Activated CD4-positive, alpha-beta memory T cell treated with anti-CD3 and anti-CD28 coated beads, Interleukin-2, amount 10 ng/mL, durations not matched to agents 7 days and 5 days (primary cell): ENCODE data around the gene TXLNB. TPM values are rescaled to one million over a fixed set of nuclear protein-coding genes. Genes with fewer than 3 reads are reported as not detected.
"Not testable (repeated sequence)": the region's sequence is repeated elsewhere in the genome, so short reads cannot be mapped to it uniquely, and the experiment has no call there.

ENCODE experiments used
- CTCF ChIA-PET: fragments of 350-600 bp; sonication (Branson Sonifier 250); formaldehyde crosslinking; loops from one replicate; lab custom pipeline; 2021; ENCODE audit warnings: antibody characterized with exemption, inconsistent platforms; lab: Charles Lee
- POLR2A ChIA-PET: fragments of 350-600 bp; sonication (Branson Sonifier 250); formaldehyde crosslinking; loops from one replicate; lab custom pipeline; 2021; ENCODE audit warnings: antibody characterized with exemption; lab: Charles Lee
- DNase-seq: peaks from one replicate; pipeline ENCODE4 v3.0.0-alpha.2; 2020
- H3K27ac Mint-ChIP-seq: one replicate; pipeline ENCODE4 v1.8.0; 2021; ENCODE audit warnings: mild to moderate bottlenecking, mixed read lengths
- H3K27me3 Mint-ChIP-seq: one replicate; pipeline ENCODE4 v1.8.0; 2021; ENCODE audit warnings: mixed read lengths
- H3K36me3 Mint-ChIP-seq: one replicate; pipeline ENCODE4 v1.8.0; 2021; ENCODE audit warnings: low read depth, mixed read lengths
- H3K4me1 Mint-ChIP-seq: one replicate; pipeline ENCODE4 v1.8.0; 2021; ENCODE audit warnings: mixed read lengths
- H3K4me3 Mint-ChIP-seq: one replicate; pipeline ENCODE4 v1.8.0; 2021; ENCODE audit warnings: mild to moderate bottlenecking, mixed read lengths
- H3K9me3 Mint-ChIP-seq: one replicate; pipeline ENCODE4 v1.8.0; 2021; ENCODE audit warnings: mixed read lengths
- total RNA-seq, 2 experiments: library from RNA; stranded (reverse); gene quantifications; one replicate each; pipeline ENCODE4 v1.2.3, GENCODE V29; 2021

Gene TXLNB
- total RNA-seq, 2 experiments from 2014 or later = 0.60 to 0.90 TPM

- Mint-ChIP-seq H3K27me3 (no peaks in the 10 kb centered on the region), H3K36me3 (no peaks in the 10 kb centered on the region)
- CTCF ChIA-PET = interaction anchor here (1.9 kb wide), 1 partner anchor 24 kb away, joined by 12 read pairs; no protein-coding TSS in a partner anchor
These were observed 48.3 kb downstream of the TXLNB start for GRCh38 chr6:139243536-139243935.

GRCh38 chr6:139242457-139243240, 49.1 kb downstream of the TXLNB start:
- Mint-ChIP-seq H3K4me1 (peaks cover 10% of the 10 kb centered on the region), H3K4me3 (no peak overlapping the region), H3K27me3 (no peaks in the 10 kb centered on the region), H3K36me3 (no peaks in the 10 kb centered on the region), H3K27ac (no peak overlapping the region), H3K9me3 (no peaks in the 10 kb centered on the region)
- CTCF ChIA-PET = interaction anchor here (1.2 kb wide), 1 partner anchor 55 kb away, joined by 3 read pairs; no protein-coding TSS in a partner anchor
- POLR2A ChIA-PET = no interaction called here
- DNase-seq = no peak

More at GRCh38 chr6:139243536-139243935, 48.3 kb downstream of the TXLNB start:
- no peaks in the 10 kb centered on the region for H3K9me3 Mint-ChIP-seq
- no peak for DNase-seq
- H3K4me3 Mint-ChIP-seq = no peak overlapping the region
- no peak overlapping the region for H3K27ac Mint-ChIP-seq
- H3K4me1 Mint-ChIP-seq = peaks cover 15% of the 10 kb centered on the region
- POLR2A ChIA-PET = no interaction called here

GRCh38 chr6:139240161-139241010, 51.4 kb downstream of the TXLNB start:
- DNase-seq = no peak
- POLR2A ChIA-PET = no interaction called here

GRCh38 chr6:139239064-139239463, 52.7 kb downstream of the TXLNB start:
- CTCF ChIA-PET = no interaction called here
- peaks cover 2% of the 10 kb centered on the region for H3K36me3 Mint-ChIP-seq
- POLR2A ChIA-PET = no interaction called here
- H3K27me3 Mint-ChIP-seq = no peaks in the 10 kb centered on the region
- DNase-seq = no peak
- H3K4me1 Mint-ChIP-seq = peaks cover 2% of the 10 kb centered on the region
- peaks cover 3% of the 10 kb centered on the region for H3K9me3 Mint-ChIP-seq
- no peak overlapping the region for H3K4me3 Mint-ChIP-seq
- H3K27ac Mint-ChIP-seq = no peak overlapping the region

More at GRCh38 chr6:139240161-139241010, 51.4 kb downstream of the TXLNB start:
- CTCF ChIA-PET = interaction anchor here (1.2 to 1.4 kb wide), 2 partner anchors 10 to 51 kb away, joined by 3 to 4 read pairs; partner anchors contain the start of gene TXLNB
- H3K27ac Mint-ChIP-seq = no peak overlapping the region
- H3K27me3 Mint-ChIP-seq = no peaks in the 10 kb centered on the region
- H3K9me3 Mint-ChIP-seq = no peaks in the 10 kb centered on the region
- no peak overlapping the region for H3K4me3 Mint-ChIP-seq
- no peaks in the 10 kb centered on the region for H3K36me3 Mint-ChIP-seq
- H3K4me1 Mint-ChIP-seq = peaks cover 7% of the 10 kb centered on the region

- no peak for DNase-seq
- H3K9me3 Mint-ChIP-seq = peaks cover 6% of the 10 kb centered on the region
- H3K27me3 Mint-ChIP-seq = no peaks in the 10 kb centered on the region
- no peak overlapping the region for H3K27ac Mint-ChIP-seq
- POLR2A ChIA-PET = interaction anchor here (0.8 kb wide), 1 partner anchor 56 kb away, joined by 3 read pairs; the partner anchor contains the start of gene TXLNB
- no peak overlapping the region for H3K4me3 Mint-ChIP-seq
- peaks cover 6% of the 10 kb centered on the region for H3K36me3 Mint-ChIP-seq
- H3K4me1 Mint-ChIP-seq = peaks cover 2% of the 10 kb centered on the region
- CTCF ChIA-PET = interaction anchor here (0.7 kb wide), 1 partner anchor 14 kb away, joined by 7 read pairs; no protein-coding TSS in a partner anchor
These were observed 55.7 kb downstream of the TXLNB start for GRCh38 chr6:139236105-139236504.

- no peak overlapping the region for H3K4me3 Mint-ChIP-seq
- H3K4me1 Mint-ChIP-seq = no peaks in the 10 kb centered on the region
- H3K27ac Mint-ChIP-seq = no peak overlapping the region
- DNase-seq = no peak
- H3K9me3 Mint-ChIP-seq = peaks cover 6% of the 10 kb centered on the region
- H3K36me3 Mint-ChIP-seq = peaks cover 6% of the 10 kb centered on the region
- CTCF ChIA-PET = interaction anchor here (0.7 kb wide), 1 partner anchor 15 kb away, joined by 7 read pairs; no protein-coding TSS in a partner anchor
- POLR2A ChIA-PET = no interaction called here
- no peaks in the 10 kb centered on the region for H3K27me3 Mint-ChIP-seq
These were observed 56.1 kb downstream of the TXLNB start for GRCh38 chr6:139235661-139236060.

GRCh38 chr6:139234193-139234592, 57.6 kb downstream of the TXLNB start:
- H3K36me3 Mint-ChIP-seq, H3K9me3 Mint-ChIP-seq, H3K27ac Mint-ChIP-seq, POLR2A ChIA-PET, H3K4me1 Mint-ChIP-seq, H3K4me3 Mint-ChIP-seq, CTCF ChIA-PET, H3K27me3 Mint-ChIP-seq, DNase-seq: not testable (repeated sequence)

- no peak for DNase-seq
- Mint-ChIP-seq H3K27ac (no peak overlapping the region), H3K4me1 (no peaks in the 10 kb centered on the region), H3K9me3 (peaks cover 6% of the 10 kb centered on the region), H3K4me3 (no peak overlapping the region), H3K27me3 (no peaks in the 10 kb centered on the region), H3K36me3 (peaks cover 6% of the 10 kb centered on the region)
- ChIA-PET CTCF (interaction anchor here (0.7 to 2.0 kb wide), 5 partner anchors 11 to 138 kb away, joined by 3 to 14 read pairs (median 7); partner anchors contain the start of gene TXLNB), POLR2A (interaction anchor here (1.0 to 1.8 kb wide), 3 partner anchors 12 to 144 kb away, joined by 4 to 6 read pairs (median 4); partner anchors contain the start of gene CITED2)
These were observed 60.6 kb downstream of the TXLNB start for GRCh38 chr6:139231206-139231605.

- no peaks in the 10 kb centered on the region for H3K27me3 Mint-ChIP-seq
- no peak overlapping the region for H3K4me3 Mint-ChIP-seq
- DNase-seq = no peak
- peaks cover 6% of the 10 kb centered on the region for H3K9me3 Mint-ChIP-seq
- H3K36me3 Mint-ChIP-seq = peaks cover 6% of the 10 kb centered on the region
- H3K4me1 Mint-ChIP-seq = no peaks in the 10 kb centered on the region
- CTCF ChIA-PET = interaction anchor here (0.7 to 2.0 kb wide), 7 partner anchors 10 to 139 kb away, joined by 3 to 14 read pairs (median 5); partner anchors contain the start of gene TXLNB
- no peak overlapping the region for H3K27ac Mint-ChIP-seq
- POLR2A ChIA-PET = interaction anchor here (1.0 to 1.8 kb wide), 5 partner anchors 12 to 145 kb away, joined by 3 to 6 read pairs (median 4); partner anchors contain the start of gene CITED2
These were observed 61.4 kb downstream of the TXLNB start for GRCh38 chr6:139230391-139230840.

- H3K36me3 Mint-ChIP-seq, H3K27me3 Mint-ChIP-seq, H3K4me1 Mint-ChIP-seq, DNase-seq, H3K27ac Mint-ChIP-seq, H3K9me3 Mint-ChIP-seq, H3K4me3 Mint-ChIP-seq, POLR2A ChIA-PET: not testable (repeated sequence)
- CTCF ChIA-PET = interaction anchor here (0.7 to 0.9 kb wide), 2 partner anchors 100 to 137 kb away, joined by 3 read pairs; no protein-coding TSS in a partner anchor
These were observed 63.4 kb downstream of the TXLNB start for GRCh38 chr6:139228387-139228786.

- H3K4me3 Mint-ChIP-seq = no peak overlapping the region
- no peaks in the 10 kb centered on the region for H3K36me3 Mint-ChIP-seq
- peaks cover 3% of the 10 kb centered on the region for H3K9me3 Mint-ChIP-seq
- peaks cover 13% of the 10 kb centered on the region for H3K4me1 Mint-ChIP-seq
- peak overlapping the region; percentile 59 for H3K27ac Mint-ChIP-seq
- POLR2A ChIA-PET = interaction anchor here (0.5 to 3.1 kb wide), 16 partner anchors 11 to 311 kb away, joined by 3 to 34 read pairs (median 6); partner anchors contain the start of genes CITED2 and TXLNB
- no peak for DNase-seq
- no peaks in the 10 kb centered on the region for H3K27me3 Mint-ChIP-seq
- CTCF ChIA-PET = interaction anchor here (0.5 to 6.5 kb wide), 44 partner anchors 9 to 710 kb away, joined by 3 to 170 read pairs (median 5); partner anchors contain the start of genes CITED2 and TXLNB
These were observed 72.1 kb downstream of the TXLNB start for GRCh38 chr6:139219746-139220145.

- Mint-ChIP-seq H3K27me3 (no peaks in the 10 kb centered on the region), H3K9me3 (peaks cover 3% of the 10 kb centered on the region), H3K27ac (peak overlapping the region; percentile 59), H3K4me1 (peaks cover 13% of the 10 kb centered on the region), H3K4me3 (no peak overlapping the region), H3K36me3 (no peaks in the 10 kb centered on the region)
- DNase-seq = peak; percentile 83
- POLR2A ChIA-PET = interaction anchor here (0.5 to 3.1 kb wide), 16 partner anchors 11 to 312 kb away, joined by 3 to 34 read pairs (median 6); partner anchors contain the start of genes CITED2 and TXLNB
- CTCF ChIA-PET = interaction anchor here (0.5 to 6.5 kb wide), 45 partner anchors 9 to 710 kb away, joined by 3 to 170 read pairs (median 5); partner anchors contain the start of genes CITED2 and TXLNB
These were observed 72.5 kb downstream of the TXLNB start for GRCh38 chr6:139219271-139219729.
